WERI-Rb-1 (cell line): ENCODE measurements around the gene CACNA1I.

Source experiments
- DNase-seq: peaks from one replicate; pipeline ENCODE4 v3.0.0-alpha.2; 2020
- H3K27ac ChIP-seq: fragments of 250-450 bp; sonication (Bioruptor Pico); 2 replicates; pipeline ENCODE4 v1.5.1; 2020; ENCODE audit warnings: mild to moderate bottlenecking, moderate library complexity
- H3K27me3 ChIP-seq: fragments of 250-450 bp; sonication (Bioruptor Pico); 2 replicates; pipeline ENCODE4 v1.5.1; 2021; ENCODE audit warnings: mild to moderate bottlenecking, low read depth, moderate library complexity; ENCODE audit not compliant: insufficient read depth, severe bottlenecking
- H3K36me3 ChIP-seq: fragments of 250-450 bp; sonication (Bioruptor Pico); 2 replicates; pipeline ENCODE4 v1.5.1; 2020; ENCODE audit warnings: mild to moderate bottlenecking, moderate library complexity
- H3K4me3 ChIP-seq: 2 replicates; pipeline ENCODE4 v1.5.1; 2011; ENCODE audit warnings: low read depth, mild to moderate bottlenecking, control low read depth, low read length
- H3K9me3 ChIP-seq: fragments of 250-450 bp; sonication (Bioruptor Pico); 2 replicates; pipeline ENCODE4 v1.5.1; 2021; ENCODE audit warnings: mild to moderate bottlenecking, moderate library complexity; ENCODE audit not compliant: severe bottlenecking
- CTCF ChIP-seq: IDR thresholded peaks from 2 replicates; pipeline ENCODE4 v1.5.1; 2011; ENCODE audit warnings: low read depth, mild to moderate bottlenecking, control low read depth, inconsistent platforms, low read length

Gene CACNA1I

DNA sequence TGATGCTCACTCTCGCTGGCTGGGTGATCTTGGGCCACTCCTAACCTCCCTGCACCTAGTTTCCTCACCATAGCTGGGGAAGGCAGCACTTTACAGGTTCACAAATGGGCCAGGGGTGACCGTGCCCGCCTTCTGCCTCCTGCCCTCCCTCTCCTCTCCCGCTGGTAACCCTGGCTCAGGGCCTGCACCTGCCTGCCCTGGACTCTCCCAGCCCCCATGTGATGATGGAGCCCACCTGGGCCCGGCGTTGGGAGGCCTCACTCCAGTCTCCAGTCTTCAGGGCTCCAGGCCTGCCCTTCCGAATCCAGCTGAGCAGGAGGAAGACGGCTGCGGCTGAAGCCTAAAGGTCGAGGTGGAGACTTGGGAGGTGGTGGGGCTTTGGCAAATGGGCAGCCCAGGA is 152.9 kb downstream of the CACNA1I start:
- no peak overlapping the region for H3K27ac ChIP-seq
- no peaks in the 10 kb centered on the region for H3K9me3 ChIP-seq
- no peak overlapping the region for H3K4me3 ChIP-seq
- no peaks in the 10 kb centered on the region for H3K36me3 ChIP-seq
- no peak for DNase-seq
- no peaks in the 10 kb centered on the region for H3K27me3 ChIP-seq
- TF ChIP-seq CTCF, result no peak

GRCh38 chr22:39723899-39724351 is 153.4 kb downstream of the CACNA1I start:
- Histone ChIP-seq H3K36me3 (no peaks in the 10 kb centered on the region), H3K27me3 (no peaks in the 10 kb centered on the region), H3K4me3 (no peak overlapping the region), H3K9me3 (no peaks in the 10 kb centered on the region), H3K27ac (no peak overlapping the region)
- TF ChIP-seq CTCF, result no peak
- DNase-seq, result no peak

- Histone ChIP-seq H3K4me3 (no peak overlapping the region), H3K27ac (no peak overlapping the region), H3K9me3 (no peaks in the 10 kb centered on the region), H3K36me3 (no peaks in the 10 kb centered on the region), H3K27me3 (no peaks in the 10 kb centered on the region)
- TF ChIP-seq CTCF, result no peak
- DNase-seq, result no peak
Measured at GRCh38 chr22:39724390-39724789, 153.8 kb downstream of the CACNA1I start.

GRCh38 chr22:39724857-39725256 is 154.3 kb downstream of the CACNA1I start:
- H3K9me3 ChIP-seq, result no peaks in the 10 kb centered on the region
- H3K36me3 ChIP-seq, result no peaks in the 10 kb centered on the region
- no peak for TF ChIP-seq CTCF
- no peak overlapping the region for H3K27ac ChIP-seq
- H3K27me3 ChIP-seq, result no peaks in the 10 kb centered on the region
- no peak for DNase-seq
- H3K4me3 ChIP-seq, result no peak overlapping the region

DNA sequence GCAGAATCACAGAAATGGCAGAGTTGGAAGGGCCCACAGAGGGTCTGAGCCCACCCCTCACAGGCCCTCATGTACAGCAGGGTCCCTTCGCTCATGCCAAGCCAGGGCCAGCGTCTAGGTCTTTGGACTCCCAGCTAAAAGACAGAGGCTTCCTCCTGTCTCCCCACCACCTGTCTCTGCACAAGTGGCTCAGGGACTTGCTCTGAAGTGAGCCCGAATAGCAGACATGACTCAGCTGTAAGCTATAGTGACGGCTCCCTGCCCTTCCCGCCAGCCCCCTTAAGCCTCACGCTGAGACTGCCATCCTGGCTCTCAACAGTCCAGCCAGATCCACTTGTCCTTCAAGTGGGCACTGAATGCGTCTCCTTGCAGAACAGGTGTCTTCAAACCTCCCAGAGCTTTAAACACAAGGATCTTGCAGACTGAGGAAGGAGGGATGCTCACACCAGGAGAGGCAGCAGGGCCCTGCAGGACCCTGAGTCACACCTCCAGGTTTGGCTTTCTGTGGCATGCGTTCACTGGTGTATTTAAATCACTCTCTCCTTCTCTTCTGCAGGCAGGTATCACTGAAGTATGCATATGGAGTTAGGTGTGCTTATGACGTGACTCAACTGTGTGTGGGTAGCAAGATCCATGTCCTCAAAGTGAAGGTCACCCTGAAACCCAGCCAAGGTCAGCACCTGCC is 154.9 kb downstream of the CACNA1I start:
- Histone ChIP-seq H3K36me3 (no peaks in the 10 kb centered on the region), H3K27ac (no peak overlapping the region), H3K9me3 (no peaks in the 10 kb centered on the region), H3K4me3 (no peak overlapping the region), H3K27me3 (no peaks in the 10 kb centered on the region)
- no peak for TF ChIP-seq CTCF
- DNase-seq, result no peak

DNA sequence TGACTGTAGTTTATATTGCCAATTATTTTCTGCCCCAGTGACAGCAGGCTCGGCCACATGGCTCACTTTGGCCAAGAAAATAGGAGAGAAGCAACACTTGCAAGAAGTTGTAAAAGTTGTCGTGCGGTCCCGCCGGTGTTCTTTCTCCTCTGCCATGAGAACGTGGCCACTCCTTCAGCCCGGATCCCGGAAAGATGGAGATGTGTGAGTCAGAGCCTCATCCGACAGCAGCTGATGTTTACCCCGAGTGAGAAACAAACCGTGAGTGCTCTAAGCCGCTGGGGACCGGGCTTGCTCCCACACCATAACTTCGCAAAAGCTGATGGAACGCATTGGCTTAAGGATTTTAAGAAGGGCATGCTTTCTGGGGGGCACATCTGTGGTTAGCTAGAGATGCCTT is 157.0 kb downstream of the CACNA1I start:
- H3K36me3 ChIP-seq, result no peaks in the 10 kb centered on the region
- no peaks in the 10 kb centered on the region for H3K27me3 ChIP-seq
- H3K27ac ChIP-seq, result no peak overlapping the region
- no peaks in the 10 kb centered on the region for H3K9me3 ChIP-seq
- TF ChIP-seq CTCF, result no peak
- no peak overlapping the region for H3K4me3 ChIP-seq
- DNase-seq, result no peak
